ENCODE results near the gene STARD8.
"Not testable (repeated sequence)": the region's sequence is repeated elsewhere in the genome, so short reads cannot be mapped to it uniquely, and the experiment has no call there.

Gene STARD8

GRCh38 chrX:68647156-68647957, at the start of gene STARD8:
TSS of gene STARD8 (plus strand) at chrX:68647666. CDS start at chrX:68647883, 217 bp downstream.
- in situ Hi-C loops (cut with MboI; ENCODE audit: low pct_unique_long_range_greater_than_20kb, low sequenced_read_pairs, unreplicated experiment): no loop called here
- TF ChIP-seq CTCF (IDR thresholded peaks at IDR 0.05; ENCODE audit: extremely low read depth, insufficient read depth, missing control alignments): no peak
- no peak for DNase-seq (ENCODE audit: low spot score)

- TF ChIP-seq CTCF (IDR thresholded peaks at IDR 0.05; ENCODE audit: extremely low read depth, insufficient read depth, missing control alignments): no peak
- in situ Hi-C loops (cut with MboI; ENCODE audit: low pct_unique_long_range_greater_than_20kb, low sequenced_read_pairs, unreplicated experiment): no loop called here
- no peak for DNase-seq (ENCODE audit: low spot score)
These were observed 48.6 kb upstream of the STARD8 start for GRCh38 chrX:68598841-68599240.

- in situ Hi-C loops (cut with MboI; ENCODE audit: low pct_unique_long_range_greater_than_20kb, low sequenced_read_pairs, unreplicated experiment): no loop called here
- DNase-seq (ENCODE audit: low spot score): no peak
- peak; percentile 38 for TF ChIP-seq CTCF (IDR thresholded peaks at IDR 0.05; ENCODE audit: extremely low read depth, insufficient read depth, missing control alignments)
These were observed 48.0 kb upstream of the STARD8 start for GRCh38 chrX:68599256-68600152.

- in situ Hi-C loops (cut with MboI; ENCODE audit: low pct_unique_long_range_greater_than_20kb, low sequenced_read_pairs, unreplicated experiment); DNase-seq (ENCODE audit: low spot score): not testable (repeated sequence)
These were observed 43.2 kb upstream of the STARD8 start for GRCh38 chrX:68604216-68604615.

- in situ Hi-C loops (cut with MboI; ENCODE audit: low pct_unique_long_range_greater_than_20kb, low sequenced_read_pairs, unreplicated experiment); DNase-seq (ENCODE audit: low spot score): not testable (repeated sequence)
These were observed 32.7 kb upstream of the STARD8 start for GRCh38 chrX:68614733-68615132.

- DNase-seq (ENCODE audit: low spot score): no peak
- in situ Hi-C loops (cut with MboI; ENCODE audit: low pct_unique_long_range_greater_than_20kb, low sequenced_read_pairs, unreplicated experiment): no loop called here
These were observed 19.5 kb upstream of the STARD8 start for GRCh38 chrX:68627986-68628385.

GRCh38 chrX:68629936-68630335, 17.5 kb upstream of the STARD8 start:
- DNase-seq (ENCODE audit: low spot score); in situ Hi-C loops (cut with MboI; ENCODE audit: low pct_unique_long_range_greater_than_20kb, low sequenced_read_pairs, unreplicated experiment): not testable (repeated sequence)

More at GRCh38 chrX:68627986-68628385, 19.5 kb upstream of the STARD8 start:
- no peak for TF ChIP-seq CTCF (IDR thresholded peaks at IDR 0.05; ENCODE audit: extremely low read depth, insufficient read depth, missing control alignments)

- no peak for DNase-seq (ENCODE audit: low spot score)
- in situ Hi-C loops (cut with MboI; ENCODE audit: low pct_unique_long_range_greater_than_20kb, low sequenced_read_pairs, unreplicated experiment): no loop called here
- TF ChIP-seq CTCF (IDR thresholded peaks at IDR 0.05; ENCODE audit: extremely low read depth, insufficient read depth, missing control alignments): no peak
These were observed 16.1 kb upstream of the STARD8 start for GRCh38 chrX:68631336-68631735.
